HK-2 (cell line): ENCODE measurements around the gene DIP2C.
A peak's percentile ranks its signal among the peaks of the same experiment; 100 is the strongest.

Source experiments
- DNase-seq: peaks from one replicate; pipeline ENCODE4 v3.0.0-alpha.2; 2018; ENCODE audit not compliant: unreplicated experiment

DIP2C gene

DNA sequence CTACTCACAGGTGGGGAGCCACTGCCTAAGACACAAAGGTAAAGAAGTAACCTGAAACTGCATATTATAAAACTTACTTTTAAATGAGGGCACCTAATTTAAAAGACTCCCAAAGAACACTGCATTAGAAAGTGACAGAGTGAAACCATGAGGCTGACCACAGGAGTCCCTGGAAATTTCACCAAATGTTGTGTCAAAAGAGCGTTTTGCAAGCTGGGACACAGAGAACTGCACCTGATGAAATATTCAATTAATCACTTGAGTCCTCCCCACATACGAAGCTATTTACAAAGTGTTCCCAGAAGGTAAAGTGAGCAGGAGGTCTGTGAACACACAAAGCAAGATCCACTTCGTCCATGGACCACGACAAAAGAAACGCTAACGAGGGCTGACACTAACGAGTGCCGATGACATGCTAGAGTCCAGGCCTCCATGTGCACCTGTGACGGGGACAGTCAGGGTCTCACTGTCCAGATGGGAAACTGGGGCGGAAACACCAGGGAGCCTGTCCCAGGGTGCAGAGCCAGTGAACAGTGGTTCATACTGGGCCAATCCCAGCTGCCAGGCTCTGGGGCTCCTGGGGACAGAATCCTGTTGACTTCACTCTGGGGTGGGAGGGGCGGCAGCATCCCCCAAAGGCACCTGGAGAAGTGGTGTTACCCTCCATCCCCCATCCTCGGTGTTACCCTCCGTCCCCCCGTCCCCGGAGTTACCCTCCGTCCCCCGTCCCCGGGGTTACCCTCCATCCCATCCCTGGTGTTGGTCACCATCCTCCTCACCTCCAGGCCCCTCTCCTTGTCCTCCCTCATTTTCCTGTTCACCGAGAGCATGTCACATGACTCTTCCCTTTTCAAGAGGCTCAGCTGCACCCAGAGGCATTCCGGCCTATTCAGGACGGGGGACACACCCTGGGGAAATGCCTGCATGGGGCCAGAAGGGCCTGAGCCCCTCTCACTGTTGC lies 63.4 kb downstream of the DIP2C start:
- no peak for DNase-seq

DNA sequence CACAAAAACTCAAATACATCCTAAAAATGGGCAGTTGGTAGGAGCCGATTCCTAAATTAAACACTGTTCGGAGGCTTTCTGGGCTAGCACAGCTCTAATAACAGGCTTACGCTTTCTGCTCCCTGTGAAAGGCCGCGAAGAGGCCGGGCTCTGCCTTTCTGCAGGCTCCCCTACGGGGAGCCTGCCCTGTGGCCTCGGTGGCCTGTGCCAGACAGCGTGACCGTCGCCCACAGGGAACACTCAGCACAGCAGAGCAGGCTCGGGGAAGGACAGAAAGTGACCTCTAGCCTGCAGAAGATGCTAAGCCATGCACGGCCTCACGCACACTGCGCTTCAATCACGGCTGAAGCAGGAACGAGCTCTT lies 64.2 kb downstream of the DIP2C start:
- peak; percentile 48 for DNase-seq

DNA sequence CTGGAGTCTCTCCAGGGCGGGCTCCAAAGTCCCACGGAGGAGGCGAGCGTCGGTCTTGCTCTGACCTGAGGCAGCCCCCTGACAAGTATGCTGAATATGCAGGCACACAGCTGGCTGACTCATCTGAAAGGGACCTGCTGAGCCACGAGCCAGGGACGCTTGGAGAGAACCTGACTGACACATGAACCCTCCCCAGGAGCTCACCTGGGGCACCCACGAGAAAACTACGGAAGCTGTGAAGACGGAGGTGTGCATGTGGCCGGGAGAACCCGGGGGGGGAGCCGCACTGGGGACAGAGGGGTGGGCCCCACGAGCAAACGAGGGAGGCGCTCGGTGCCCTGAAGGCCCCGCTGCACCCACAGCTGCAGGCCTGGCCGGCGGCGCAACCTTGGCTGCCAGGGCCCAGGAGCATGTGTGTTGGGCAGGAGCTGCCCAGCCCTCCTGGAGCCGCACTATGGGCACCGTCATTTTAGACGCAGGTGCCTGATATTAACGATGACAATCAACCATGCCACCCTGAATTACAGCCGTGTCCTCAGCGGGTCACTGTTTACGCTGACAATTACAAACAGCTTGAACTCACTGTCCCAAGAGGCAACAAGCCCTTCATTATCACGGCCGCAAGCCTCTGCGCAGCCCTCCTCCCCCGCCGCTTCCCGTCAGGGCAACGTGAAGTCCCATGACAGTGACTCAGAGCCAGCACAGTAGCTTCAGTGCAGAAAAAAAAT lies 64.7 kb downstream of the DIP2C start:
- peak; percentile 70 for DNase-seq

DNA sequence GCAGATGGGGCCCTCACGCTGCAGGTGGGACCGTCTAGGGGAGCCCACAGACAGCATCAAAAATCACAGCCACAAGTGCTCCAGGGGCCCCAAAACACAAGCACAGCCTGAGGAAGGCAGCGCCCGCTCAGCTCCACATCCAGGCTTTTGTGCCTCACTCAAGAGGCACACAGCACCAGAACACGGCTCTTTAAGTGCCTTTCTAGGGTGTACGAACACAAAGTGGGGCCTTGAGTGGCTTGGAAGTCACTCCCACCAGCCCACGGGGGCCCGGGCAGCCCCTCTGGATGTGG lies 65.2 kb downstream of the DIP2C start:
- DNase-seq = no peak

DNA sequence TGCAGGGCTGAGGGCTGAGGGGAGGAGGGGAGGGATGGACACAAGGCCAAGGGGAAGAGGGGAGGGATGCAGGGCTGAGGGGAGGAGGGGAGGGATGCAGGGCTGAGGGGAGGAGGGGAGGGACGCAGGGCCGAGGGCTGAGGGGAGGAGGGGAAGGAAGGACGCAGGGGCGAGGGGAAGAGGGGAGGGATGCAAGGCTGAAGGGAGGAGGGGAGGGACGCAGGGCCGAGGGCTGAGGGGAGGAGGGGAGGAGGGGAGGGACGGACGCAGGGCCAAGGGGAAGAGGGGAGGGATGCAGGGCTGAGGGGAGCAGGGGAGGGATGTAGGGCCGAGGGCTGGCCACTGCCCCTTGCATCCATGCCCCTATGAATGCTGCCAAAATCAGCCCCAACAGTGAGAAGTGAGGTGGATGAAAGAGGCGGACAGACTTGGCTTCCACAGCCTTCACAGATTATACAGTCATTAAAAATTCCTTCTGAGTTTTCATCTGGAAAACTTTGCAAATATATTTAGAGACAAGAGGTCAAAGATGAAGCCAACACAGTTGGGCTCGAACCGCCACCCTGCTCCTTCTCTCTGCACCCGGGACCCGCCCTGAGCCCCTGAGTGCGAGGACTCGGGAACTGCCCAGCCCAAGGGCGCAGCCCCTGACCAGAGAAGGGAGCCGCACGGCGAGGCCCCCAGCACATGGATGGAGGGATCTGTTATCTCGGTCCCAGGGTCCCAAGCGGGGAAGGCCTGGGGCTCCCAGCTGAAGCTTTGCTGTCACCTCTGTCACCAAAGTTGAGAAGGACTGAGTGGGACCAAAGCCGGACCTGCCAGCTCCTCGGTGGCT lies 65.8 kb downstream of the DIP2C start:
- DNase-seq = no peak

DNA sequence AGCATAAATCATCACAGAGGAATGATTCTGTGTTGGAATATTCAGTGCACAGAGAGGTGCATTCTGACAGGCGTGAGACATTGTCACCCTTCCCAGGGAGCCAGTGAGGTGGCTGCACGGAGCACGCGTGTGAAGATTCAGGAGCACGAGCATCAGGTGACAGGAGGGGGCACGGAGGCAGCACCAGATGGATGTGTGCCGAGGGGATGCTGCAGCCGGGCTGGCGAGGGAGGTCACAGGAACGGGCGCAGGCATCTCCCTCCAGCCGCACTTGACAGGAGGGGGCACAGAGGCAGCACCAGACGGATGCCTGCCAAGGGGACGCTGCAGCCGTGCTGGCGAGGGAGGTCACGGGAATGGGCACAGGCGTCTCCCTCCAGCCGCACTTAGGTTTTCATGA lies 66.5 kb downstream of the DIP2C start:
- DNase-seq = no peak

DNA sequence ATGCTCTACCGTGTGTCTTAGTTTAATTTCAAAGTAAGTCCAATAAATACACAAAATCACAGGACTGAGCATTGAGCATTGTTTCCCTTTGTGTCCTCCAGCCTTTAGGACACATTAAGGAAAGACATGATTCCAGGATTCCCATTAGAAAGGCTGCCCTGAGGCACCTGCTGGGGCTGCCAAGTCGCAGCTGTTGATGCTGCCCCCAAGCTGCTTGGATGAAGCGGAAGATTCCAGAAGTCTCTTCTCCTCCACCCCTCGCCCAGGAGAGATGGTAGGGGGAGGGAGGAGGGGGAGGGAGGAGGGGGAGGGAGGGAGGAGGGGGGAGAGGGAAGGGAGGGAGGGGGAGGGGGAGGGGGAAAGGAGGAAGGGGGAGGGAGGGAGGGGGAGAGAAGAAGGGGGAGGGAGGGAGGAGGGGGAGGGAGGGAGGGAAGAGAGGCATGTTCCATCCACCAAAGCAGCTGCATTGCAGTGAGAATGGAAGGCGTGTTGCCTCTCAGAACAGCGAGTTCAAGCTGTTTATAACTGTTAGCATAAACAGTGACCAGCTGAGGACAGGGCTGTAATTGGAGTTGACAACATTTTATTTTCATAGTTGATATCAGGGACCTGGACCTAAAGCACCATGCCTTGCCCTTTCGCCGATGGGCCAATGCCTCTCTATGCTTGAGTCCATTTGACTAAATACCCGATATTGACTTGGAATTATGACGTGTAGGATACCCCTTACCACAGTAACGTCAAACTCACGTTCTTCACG lies 67.3 kb downstream of the DIP2C start:
- DNase-seq = no peak

DNA sequence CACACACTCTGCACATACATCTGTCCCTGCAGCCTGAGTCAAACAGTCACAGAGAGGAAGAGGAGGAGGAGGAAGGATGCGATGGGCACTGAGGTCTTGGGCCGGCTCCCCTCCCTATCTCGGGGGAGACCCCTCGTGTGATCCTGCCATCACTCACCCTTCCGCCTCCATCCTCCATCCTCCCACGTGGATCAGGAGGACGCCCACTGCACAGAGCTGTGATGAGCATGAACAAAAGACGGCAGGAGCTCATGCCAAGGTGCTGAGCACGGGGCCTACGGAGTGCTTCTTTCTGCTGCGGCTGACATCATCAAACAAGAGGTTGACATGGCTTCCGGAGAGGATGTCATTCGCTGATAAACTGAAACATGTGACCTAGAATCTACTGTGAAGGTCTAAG lies 68.0 kb downstream of the DIP2C start:
- no peak for DNase-seq

DNA sequence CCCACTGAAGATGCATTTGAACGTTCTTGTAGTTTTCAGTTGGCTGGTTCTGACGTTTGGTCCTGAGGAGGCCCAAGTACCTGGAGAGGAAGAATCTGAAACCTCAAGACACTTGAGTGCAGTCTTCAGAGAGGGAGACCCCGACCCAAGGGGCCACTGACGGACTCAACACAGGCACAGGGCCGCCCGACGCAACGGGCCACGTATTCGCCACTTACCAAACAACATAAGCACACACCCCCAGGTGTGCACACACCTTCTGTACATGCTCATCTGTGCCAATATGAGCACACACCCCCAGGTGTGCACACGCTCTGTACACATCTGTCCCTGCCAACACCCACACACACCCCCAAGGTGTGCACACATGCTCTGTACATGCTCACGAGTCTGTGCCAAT lies 68.5 kb downstream of the DIP2C start:
- DNase-seq = no peak

DNA sequence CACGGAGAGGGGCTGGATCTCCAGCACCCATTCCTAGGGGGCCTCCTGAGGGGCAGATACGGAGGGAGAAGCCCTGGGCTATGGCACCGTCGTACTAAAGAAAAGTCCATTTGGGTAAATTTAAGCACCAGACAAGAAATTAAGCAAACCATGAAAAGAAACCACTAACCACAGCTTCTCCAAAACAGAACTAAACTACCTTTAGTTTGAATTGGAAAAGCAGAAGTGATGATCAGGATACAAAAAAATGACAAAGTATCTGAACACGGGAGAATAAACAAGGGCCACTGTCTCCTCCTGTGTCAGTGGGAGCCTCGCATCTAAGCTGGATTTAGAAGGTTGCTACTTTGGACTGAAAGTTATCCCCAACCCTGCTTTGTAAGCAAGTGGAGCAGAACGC lies 69.1 kb downstream of the DIP2C start:
- no peak for DNase-seq

DNA sequence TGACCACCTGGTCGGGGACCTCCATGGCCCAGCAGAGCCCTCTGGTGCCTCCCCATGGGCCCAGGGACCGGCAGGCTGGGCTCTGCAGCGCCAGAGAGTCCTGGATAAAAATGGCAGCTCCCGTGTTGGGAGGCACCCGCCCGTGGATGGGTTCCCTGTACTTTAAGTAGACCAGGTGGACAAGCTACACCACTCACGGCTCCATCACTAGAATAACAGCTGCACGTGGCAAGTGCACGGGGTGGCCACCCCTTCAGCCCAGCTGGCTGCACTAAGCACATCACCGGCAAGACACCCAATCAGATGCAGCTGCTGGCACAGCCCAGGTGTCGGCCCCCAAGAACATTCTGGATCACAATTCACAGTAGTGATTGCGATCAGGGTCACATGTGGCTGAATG lies 69.8 kb downstream of the DIP2C start:
- no peak for DNase-seq

DNA sequence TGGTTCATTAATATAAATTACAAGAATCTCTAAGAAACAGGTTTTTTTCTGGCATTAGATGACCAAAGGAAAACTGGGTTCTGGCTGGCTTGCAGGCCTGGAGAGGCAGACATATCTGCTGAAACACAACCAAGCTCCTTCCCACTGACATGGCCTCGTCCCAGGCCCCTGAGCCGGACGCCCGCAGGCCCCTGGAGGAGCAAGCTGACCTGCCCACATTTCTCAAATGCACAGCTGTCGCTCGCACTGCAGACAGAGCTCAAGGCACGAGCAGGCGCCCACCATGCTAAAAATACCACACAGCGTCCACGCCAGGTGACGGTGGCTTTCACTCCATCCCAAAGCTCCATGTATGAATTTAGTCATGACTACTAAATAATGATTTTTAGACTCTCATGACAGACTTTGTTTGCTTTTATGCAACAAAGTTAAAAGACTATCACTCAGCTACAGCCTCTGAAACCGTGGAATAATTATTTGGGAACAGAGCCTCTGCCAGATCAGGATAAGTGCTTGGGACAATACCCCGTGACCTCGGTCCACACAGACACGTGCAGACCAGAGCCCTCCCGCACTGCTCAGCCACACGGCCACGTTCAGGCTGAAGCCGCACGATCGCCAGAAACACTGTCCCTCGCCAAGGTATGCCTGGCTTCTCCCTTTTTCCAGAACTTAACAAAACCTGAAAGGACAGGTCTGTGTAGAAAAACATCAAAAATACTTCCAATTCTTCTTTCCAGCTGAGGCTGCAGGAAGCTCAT lies 71.1 kb downstream of the DIP2C start:
- DNase-seq = no peak

DNA sequence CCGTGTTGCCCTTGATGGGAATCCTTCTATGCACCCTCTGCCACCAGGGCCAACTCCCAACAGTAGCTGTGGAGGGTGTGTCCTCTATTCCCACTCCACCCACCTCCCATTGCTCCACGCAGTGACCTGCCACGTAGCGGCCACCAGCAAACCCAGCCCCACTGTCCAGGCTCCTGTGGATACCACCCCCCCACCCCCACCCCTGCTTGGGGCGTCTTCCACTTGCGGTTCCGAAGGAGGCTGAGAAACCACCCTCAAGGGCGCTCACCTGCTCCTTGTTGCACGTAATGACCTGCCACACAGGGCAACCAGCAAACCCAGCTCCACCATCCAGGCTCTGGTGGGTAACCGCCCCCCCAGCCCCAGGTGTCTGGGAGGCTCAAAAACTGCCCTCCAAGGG lies 72.0 kb downstream of the DIP2C start:
- no peak for DNase-seq

DNA sequence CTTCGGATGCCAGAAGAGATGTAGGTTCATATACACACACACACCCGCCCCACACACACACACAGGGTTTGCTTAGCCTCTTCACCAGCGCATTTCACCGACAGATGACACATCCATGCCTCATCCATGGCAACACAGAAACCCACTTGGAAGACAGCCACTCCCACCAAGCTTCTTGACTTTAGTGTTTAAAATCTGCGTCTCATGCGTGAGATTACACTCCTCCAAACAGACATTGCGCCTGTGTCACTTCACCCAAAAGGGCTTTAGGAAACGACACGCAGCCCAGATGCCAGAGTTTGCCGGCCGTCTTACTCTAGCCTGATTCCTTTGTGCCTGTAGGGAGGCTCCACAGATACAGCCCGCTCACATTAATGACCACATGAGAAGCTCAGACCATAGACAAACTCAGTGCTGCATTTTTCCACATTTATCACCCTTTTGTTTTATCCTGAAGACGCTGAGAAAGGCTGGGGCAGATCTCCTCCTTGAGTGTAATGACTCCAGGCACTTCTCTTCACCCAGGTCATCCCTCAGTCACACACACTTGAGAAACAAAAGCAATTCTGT lies 73.8 kb downstream of the DIP2C start:
- DNase-seq = no peak

DNA sequence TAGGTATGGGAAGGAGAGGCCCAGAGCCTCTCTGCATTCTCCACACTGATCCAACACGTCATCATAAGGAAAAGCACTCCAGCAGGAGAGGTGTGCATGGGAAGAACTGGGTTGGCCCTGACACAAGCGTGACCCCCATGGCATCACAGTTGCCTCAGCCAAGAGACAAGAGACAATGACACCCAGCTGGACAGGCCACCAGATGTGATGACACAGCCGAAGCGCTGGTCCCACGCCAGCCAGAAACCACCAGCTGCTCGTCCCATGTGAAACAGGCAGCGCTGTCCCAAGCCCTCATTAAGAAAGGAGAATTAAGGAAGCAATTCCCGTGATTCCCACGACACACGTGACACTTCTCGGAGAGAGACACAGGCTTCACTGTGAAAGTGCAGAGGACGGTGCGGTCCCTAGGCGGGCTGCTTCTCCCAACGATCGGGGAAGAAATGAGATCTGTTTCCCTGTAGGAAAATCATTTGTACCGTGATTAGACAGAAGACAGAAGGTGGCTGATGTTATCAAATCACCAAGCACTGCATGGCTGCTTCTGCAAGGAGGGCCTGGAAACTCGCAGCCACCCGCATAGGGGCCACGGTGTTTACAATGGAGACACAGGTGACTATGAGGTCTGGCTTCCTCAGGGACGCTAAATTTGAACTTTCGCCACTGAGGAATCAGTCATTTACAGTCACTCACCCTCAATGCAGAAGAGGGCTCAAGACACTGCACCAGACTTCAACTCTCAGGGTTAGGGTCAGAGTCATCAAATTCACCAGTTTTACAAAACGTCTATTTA lies 74.5 kb downstream of the DIP2C start:
- no peak for DNase-seq

DNA sequence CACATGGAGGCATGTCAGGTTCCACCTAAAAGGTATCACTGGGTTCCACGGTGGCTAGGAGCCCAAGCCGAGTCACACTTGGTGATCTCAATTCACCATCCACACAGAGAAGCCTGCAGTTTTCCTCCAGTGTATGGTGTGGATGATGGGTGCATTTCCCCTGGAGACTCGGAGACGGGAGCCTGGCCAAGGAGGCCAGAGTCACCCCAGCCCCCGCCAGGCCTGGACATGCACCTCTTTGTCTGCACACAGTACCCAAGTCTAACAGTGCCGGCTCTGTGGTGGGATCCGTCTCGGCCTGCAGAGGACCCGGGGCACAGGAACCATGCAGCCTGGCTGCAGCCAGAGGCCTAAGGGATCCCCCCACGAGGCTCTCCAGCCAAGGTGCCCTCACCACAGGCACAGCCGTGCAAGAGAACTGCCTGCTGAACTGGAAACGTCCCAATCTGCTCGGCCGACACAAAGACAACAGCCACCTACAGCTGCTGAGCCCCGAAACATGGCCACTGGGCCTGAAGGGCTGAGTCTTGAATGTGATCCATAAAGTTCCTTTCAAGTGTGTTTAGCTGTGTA lies 75.2 kb downstream of the DIP2C start:
- DNase-seq = no peak

DNA sequence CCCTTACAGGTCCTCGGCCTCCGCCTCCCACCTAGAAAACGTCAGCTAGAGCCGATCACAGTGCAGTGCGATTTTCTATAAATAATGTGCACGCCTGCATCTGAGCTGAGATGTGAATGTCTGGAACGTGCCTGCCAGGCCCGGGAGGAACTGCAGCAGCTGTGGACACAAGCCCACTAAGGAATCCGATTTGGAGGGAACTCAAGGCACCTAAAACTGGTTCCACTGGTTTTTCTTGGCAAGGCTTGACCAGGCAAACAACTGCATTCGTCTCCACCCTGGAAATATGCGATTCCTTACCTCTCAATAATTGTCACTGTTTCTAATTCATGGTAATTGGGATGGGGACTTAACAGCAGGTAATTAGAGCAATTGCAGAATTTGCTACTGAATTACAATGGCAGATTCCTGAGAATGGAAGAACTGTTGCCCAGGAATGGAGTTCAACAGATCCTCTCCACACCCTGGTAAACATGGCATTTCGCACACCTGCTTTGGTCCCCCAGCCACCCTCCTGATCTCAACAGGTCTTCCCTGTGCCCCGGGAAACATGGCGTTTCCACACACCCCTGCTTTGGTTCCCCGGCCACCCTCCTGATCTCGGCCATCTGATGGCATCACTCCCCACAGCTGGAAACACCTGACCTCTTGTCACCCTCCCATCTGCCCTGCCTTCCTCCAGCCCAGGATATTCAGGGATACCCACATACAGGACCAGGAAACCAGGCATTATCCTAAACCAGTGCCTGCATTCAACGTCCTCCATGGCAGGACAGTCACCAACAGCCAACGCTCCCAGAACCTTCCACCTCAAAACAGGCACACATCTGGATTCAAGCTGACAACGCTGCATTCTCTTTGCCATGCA lies 76.0 kb downstream of the DIP2C start:
- no peak for DNase-seq

DNA sequence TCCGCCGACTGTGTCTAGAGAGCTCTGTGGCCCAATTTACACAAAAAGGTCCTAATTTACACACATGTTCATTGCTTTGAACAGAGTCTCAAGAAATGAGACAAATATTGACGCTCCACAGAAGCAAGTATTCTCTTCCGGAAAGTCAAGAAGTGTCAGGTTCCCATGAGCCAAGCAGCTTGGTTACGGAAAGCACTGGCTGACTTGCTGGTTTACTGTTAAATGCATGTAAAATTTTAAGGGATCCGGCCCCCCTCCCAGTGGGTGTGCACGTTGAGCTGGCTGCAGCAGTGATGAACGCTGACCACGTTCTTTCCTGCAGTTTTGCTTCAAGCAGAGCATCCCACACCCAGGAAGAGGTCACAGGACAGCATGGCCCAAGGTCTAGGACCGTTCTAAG lies 76.8 kb downstream of the DIP2C start:
- no peak for DNase-seq
